Mucosa of gallbladder (tissue), 1 donor: Measurements from ENCODE around the gene SCG5. TPM values are rescaled to one million over a fixed set of nuclear protein-coding genes. Genes with fewer than 3 reads are reported as not detected.

Source experiments
- DNase-seq: peaks from one replicate; pipeline ENCODE4 v3.0.0-alpha.2; 2020; ENCODE audit warnings: low spot score
- total RNA-seq: library from RNA; stranded (reverse); gene quantifications from one replicate; pipeline ENCODE4 v1.2.1, GENCODE V29; 2021
- donor health status: DM: no; HTN: no; CAD: no.

SCG5 gene
- total RNA-seq, 1 donor from 2014 or later = 2.6 TPM

DNA sequence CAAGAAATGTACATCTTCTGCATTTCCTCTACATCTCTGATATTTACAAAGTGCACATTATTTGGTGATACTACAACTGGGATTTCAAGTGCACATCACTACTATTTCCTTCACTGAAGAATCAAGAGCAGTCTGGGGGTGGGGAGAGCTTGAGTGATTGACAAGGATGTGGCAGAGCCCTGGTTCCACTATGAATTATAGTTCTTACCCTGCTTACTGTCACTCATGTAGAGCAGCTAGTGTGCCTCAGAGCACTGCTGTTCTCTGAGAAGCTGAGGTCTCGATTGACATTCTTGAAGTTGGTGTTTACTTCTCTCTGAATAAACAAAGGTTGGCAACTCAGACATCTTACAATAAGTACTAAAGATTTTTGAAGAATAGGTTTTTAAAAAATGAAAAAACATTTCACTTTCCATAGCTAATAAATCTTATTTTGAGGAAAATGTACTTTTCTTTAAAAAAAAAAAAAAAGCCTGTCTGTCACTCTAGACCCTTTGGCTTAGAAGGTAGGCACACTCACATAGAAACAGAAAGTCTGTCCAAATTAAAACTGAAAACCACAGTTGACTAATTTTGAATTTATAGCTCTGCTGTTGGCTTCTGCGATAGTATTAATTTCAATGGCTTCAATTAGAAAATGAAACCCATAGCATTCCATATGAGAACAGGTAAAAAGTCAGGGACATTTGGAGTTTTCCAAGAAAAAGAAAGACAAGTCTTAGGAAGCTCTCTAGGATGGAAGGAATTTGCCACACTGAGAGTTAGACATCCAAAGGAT, 81.8 kb downstream of the SCG5 start:
- DNase-seq = no peak

DNA sequence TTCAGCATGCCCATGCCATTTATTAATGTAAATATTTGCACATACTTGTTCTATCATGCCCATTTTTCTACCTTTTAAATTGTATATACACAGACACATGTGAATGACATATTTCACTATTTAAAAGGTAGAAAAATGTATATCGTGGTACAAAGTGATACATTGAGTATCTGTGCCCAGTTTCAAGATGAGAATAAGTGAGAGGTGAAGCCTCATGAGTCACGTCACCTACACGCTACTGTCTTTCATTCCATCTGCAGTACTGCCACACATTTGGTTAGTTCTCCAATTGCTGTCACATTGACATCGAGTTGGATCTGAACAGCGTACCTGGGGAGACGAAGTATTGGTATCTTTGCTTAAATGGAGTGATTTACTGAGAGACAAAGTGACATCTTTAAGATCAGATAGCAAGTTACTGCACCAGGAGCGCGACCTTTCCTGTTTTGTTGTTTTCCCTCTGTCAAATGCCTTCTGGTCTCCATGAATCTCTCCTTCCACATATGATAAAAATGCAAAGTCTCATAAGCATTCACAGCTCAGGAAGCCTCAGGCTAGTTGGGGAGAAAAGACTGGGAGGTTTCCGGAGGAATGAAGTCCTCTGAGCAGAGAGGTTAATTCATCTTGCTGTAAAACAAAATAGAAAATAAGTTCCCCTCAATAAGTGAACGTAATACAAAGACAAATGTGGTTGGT, 88.3 kb downstream of the SCG5 start:
- no peak for DNase-seq

DNA sequence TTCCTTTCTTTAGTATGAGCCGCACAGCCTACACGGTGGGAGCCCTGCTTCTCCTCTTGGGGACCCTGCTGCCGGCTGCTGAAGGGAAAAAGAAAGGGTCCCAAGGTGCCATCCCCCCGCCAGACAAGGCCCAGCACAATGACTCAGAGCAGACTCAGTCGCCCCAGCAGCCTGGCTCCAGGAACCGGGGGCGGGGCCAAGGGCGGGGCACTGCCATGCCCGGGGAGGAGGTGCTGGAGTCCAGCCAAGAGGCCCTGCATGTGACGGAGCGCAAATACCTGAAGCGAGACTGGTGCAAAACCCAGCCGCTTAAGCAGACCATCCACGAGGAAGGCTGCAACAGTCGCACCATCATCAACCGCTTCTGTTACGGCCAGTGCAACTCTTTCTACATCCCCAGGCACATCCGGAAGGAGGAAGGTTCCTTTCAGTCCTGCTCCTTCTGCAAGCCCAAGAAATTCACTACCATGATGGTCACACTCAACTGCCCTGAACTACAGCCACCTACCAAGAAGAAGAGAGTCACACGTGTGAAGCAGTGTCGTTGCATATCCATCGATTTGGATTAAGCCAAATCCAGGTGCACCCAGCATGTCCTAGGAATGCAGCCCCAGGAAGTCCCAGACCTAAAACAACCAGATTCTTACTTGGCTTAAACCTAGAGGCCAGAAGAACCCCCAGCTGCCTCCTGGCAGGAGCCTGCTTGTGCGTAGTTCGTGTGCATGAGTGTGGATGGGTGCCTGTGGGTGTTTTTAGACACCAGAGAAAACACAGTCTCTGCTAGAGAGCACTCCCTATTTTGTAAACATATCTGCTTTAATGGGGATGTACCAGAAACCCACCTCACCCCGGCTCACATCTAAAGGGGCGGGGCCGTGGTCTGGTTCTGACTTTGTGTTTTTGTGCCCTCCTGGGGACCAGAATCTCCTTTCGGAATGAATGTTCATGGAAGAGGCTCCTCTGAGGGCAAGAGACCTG, 89.5 kb downstream of the SCG5 start:
- peak; percentile 68 for DNase-seq

DNA sequence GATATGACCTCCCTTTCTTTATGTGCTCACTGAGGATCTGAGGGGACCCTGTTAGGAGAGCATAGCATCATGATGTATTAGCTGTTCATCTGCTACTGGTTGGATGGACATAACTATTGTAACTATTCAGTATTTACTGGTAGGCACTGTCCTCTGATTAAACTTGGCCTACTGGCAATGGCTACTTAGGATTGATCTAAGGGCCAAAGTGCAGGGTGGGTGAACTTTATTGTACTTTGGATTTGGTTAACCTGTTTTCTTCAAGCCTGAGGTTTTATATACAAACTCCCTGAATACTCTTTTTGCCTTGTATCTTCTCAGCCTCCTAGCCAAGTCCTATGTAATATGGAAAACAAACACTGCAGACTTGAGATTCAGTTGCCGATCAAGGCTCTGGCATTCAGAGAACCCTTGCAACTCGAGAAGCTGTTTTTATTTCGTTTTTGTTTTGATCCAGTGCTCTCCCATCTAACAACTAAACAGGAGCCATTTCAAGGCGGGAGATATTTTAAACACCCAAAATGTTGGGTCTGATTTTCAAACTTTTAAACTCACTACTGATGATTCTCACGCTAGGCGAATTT, 91.2 kb downstream of the SCG5 start:
- no peak for DNase-seq

DNA sequence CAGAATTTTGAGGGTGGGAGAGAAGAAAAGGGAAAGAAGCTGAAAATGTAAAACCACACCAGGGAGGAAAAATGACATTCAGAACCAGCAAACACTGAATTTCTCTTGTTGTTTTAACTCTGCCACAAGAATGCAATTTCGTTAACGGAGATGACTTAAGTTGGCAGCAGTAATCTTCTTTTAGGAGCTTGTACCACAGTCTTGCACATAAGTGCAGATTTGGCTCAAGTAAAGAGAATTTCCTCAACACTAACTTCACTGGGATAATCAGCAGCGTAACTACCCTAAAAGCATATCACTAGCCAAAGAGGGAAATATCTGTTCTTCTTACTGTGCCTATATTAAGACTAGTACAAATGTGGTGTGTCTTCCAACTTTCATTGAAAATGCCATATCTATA, 91.8 kb downstream of the SCG5 start:
- DNase-seq = no peak

DNA sequence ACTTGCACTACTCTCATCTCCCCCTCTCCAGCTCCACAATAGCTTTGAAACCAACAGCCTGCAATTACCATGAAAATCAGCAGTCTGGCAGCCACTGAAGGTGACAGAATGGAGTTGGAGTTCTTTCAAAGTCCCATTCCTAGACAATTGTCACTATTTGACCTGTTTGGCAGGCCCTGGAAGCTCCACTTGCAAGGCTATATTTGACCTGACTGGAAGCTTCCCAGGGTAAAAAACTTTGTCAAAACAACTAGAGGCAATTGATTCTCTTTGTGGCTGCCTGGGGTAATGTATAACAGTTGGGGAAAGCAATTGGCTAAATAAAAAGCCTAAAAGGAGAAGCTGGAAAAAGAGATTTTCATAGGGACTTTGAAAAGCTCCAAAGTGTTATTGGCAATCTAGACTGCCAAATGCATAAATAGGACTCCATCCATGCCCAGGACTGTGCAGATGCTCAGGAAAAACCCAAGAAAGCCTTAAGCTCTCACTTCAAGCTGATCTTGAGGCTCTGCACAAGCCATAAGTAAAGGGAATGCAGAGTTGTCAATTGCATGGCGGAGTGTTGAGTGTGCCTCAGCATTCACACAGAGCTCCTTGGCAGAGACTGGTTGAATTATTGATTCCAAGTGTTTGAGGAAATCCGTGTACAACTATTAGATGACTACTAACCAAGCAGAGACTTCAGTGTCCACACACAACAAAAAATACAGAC, 94.6 kb downstream of the SCG5 start:
- DNase-seq = no peak

DNA sequence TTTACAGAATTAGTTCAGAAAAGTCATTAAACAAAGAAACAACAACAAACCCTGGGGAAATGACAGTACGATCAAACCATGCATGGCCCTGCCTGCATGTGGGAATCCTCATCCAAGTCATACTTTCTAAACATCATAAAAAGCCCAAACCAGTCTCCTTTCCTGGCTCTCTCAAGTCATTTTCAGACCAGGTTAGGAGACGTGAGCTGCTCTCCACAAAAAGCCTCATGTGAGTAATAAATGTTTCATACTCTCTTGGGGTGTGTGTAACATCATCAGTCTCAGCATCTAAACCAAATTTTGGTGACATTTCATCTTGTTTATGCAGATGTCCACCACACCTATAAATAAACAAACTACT, 95.2 kb downstream of the SCG5 start:
- no peak for DNase-seq

DNA sequence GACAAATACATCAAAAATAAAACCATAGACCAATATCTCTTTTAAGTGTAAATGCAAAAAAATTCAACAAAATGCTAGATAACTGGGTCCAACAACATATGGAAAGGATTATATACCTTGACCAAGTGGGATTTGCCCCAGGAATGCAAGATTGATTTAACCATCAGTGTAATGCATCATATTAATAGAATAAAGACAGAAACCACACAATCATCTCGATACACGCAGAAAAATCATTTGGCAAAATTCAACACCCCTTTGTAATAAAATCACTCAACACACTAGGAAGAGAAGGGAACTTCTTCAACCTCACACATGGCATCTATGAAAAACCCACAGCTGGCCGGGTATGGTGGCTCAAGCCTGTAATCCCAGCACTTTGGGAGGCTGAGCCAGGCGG, 95.8 kb downstream of the SCG5 start:
- no peak for DNase-seq

DNA sequence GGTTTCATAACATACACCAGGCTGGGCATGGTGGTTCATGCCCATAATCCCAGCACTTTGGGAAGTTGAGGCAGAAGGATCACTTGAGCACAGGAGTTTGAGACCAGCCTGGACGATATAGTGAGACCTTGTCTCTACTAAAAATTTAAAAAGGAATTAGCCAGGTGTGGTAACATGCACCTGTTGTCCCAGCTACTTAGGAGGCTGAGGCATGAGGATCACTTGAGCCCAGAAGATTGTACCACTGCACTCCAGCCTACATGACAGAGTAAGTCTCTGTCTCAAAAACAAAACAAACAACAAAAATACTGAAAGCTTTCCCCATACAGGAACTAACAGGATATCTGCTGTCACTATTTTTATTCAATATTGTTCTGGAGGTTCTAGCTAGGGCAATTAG, 97.2 kb downstream of the SCG5 start:
- DNase-seq = no peak

DNA sequence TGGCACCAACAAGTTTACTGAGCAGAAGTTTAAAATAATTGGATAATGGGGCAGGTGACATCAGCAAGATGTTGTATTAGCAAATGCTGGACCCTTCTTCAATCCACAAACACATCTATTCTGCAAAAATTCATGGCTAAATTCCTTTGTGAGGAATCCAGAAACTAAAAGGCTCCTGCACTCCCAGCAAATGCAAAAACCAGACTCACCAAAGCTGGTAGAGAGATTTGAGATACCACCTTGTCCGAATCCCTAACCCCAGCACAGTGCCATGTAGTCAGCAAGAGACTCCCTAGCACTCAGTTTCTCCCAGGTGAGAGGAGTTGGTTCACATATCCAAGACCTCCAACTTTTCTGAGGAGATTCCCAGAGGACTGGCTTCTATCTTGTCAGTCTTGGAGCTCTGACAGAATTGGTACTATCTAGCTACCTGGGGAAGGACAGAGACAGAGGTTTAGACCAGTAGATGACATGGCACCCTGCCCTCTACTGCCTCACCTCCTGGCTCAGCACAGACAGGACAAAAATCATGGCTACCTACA, 98.1 kb downstream of the SCG5 start:
- DNase-seq = no peak

DNA sequence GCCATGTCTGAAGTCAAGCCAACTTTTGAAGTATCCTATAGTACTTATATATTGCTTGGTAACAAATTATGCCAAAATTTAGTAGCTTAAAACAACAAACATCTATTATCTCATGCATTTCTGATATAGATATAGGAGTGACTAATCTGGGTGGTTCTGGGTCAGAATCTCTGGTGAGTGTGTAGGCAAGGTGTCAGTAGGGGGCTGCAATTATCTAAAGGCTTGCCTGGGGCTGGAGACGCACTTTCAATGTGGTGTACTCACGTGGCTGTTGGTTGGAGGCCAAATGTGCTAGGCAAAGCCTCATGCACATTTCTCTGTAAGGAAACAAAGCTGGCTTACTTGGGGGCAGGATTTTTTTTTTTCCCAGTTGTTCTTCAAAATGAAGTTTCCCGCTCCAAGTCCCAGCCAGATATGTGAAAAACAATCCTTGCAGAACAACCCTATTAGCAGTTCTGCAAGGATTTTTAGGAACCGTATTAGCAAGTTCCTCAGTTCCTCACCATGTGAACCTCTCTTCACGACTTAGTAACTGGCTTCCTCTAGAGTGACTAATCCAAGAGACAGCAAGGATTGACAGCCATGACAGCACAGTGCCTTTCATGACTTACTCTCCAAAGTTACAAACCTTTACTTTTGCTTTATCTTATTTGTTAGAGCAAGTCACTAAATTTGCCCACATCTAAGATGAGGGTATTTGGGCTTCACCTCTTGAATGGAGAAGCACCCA, 102.1 kb downstream of the SCG5 start:
- DNase-seq = no peak

DNA sequence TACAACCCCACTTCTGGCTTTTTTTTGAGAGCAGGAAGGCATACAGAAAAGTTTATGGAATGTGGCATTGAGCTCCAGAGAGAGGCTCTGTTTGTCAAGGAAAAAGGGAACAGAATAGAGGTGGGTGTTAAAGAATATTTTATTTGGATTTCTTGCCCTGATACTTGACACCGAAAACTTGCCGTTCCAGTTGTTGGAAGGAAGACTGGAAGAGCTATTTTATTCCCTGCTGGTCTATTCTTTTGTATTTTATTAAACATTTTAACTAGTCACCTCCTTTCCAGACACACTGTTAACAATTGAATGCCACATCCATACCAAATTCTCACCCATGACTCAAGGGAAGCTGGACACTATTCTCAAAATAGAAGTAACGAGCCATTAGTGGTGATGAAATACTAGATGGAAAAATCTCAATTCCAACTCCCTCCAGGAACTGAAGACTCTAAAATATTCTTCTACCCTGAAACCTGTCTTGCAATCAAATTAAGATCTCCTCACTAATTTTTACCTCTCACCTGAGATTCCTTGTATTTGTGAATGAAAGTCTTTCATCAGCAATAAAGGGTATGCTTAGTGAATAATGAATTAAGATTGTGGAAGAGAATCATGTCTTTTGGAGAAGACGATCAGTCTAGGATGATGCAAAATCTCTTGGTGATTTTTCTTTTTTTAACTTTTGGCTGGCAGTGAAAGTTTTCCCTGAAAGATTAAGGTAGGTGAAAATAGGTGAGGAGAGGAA, 104.8 kb downstream of the SCG5 start:
- no peak for DNase-seq

Other genes with a start within 250 kb of the SCG5 start
- 0.66 TPM for gene GOLGA8K, start 238.4 kb upstream of the SCG5 start, total RNA-seq
- 1.4 TPM for gene GOLGA8O, start 186.1 kb upstream of the SCG5 start, total RNA-seq
- gene GOLGA8N, start 48.3 kb upstream of the SCG5 start, total RNA-seq = 12.2 TPM
- gene ARHGAP11A, start 26.2 kb upstream of the SCG5 start, total RNA-seq = 4.1 TPM
- 293 TPM for gene GREM1, start 76.3 kb downstream of the SCG5 start, total RNA-seq